ENCODE results near the gene UNC13B. TPM values are rescaled to one million over a fixed set of nuclear protein-coding genes. Genes with fewer than 3 reads are reported as not detected.

UNC13B gene
- total RNA-seq, 1 donor from 2014 or later = 30.5 TPM

DNA sequence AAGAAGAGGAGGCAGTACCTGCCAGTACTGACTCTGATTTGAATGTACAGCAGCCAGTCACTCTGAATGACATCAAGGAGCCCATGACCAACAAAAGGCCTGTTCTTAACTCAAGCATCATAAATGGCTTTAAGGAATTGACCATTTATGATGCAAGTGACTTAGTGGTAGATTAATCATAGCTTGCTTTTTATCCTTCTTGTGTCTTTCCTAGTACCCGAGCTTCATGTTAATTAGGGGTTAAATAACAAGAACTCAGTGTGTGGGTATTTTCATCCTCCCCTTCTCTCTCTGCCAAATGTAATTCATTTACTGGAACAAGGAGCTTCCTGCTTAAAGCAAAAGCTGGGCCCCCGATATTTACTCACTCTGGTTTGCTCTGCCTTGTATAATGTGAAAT lies 146.5 kb downstream of the UNC13B start:
- no peak overlapping the region for H3K4me3 ChIP-seq (ENCODE audit: insufficient read depth, low read depth, low read length)
- no peaks in the 10 kb centered on the region for H4K20me1 ChIP-seq (ENCODE audit: insufficient read depth, low read length)
- H3K9ac ChIP-seq (ENCODE audit: low read length) = no peak overlapping the region
- H3K4me1 ChIP-seq (ENCODE audit: insufficient read depth, low read length) = no peaks in the 10 kb centered on the region
- Mint-ChIP-seq H3K9me3 (ENCODE audit: unreplicated experiment) (no peaks in the 10 kb centered on the region), H3K4me3 (ENCODE audit: unreplicated experiment) (no peak overlapping the region), H3K4me1 (ENCODE audit: low read depth, unreplicated experiment) (peaks cover 14% of the 10 kb centered on the region), H3K36me3 (ENCODE audit: low read depth, unreplicated experiment) (peaks cover 19% of the 10 kb centered on the region), H3K27me3 (ENCODE audit: low read depth, unreplicated experiment) (no peaks in the 10 kb centered on the region), H3K27ac (ENCODE audit: unreplicated experiment) (no peak overlapping the region)
- TF ChIP-seq EZH2 (IDR thresholded peaks at IDR 0.05; ENCODE audit: insufficient read depth, low read length) = no peak
- TF ChIP-seq, protein P1, sequence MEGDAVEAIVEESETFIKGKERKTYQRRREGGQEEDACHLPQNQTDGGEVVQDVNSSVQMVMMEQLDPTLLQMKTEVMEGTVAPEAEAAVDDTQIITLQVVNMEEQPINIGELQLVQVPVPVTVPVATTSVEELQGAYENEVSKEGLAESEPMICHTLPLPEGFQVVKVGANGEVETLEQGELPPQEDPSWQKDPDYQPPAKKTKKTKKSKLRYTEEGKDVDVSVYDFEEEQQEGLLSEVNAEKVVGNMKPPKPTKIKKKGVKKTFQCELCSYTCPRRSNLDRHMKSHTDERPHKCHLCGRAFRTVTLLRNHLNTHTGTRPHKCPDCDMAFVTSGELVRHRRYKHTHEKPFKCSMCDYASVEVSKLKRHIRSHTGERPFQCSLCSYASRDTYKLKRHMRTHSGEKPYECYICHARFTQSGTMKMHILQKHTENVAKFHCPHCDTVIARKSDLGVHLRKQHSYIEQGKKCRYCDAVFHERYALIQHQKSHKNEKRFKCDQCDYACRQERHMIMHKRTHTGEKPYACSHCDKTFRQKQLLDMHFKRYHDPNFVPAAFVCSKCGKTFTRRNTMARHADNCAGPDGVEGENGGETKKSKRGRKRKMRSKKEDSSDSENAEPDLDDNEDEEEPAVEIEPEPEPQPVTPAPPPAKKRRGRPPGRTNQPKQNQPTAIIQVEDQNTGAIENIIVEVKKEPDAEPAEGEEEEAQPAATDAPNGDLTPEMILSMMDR (IDR thresholded peaks at IDR 0.05; ENCODE audit: insufficient read depth, low read depth, low read length) = no peak
- no peaks in the 10 kb centered on the region for H3K79me2 ChIP-seq (ENCODE audit: insufficient read depth, low read length)
- H3K4me2 ChIP-seq (ENCODE audit: low read length) = no peak overlapping the region
- DNase-seq (ENCODE audit: low read depth) = no peak
- H3K27me3 ChIP-seq (ENCODE audit: insufficient read depth, low read length) = no peaks in the 10 kb centered on the region
- H3K36me3 ChIP-seq (ENCODE audit: insufficient read depth, low read length) = no peaks in the 10 kb centered on the region
- H2AFZ ChIP-seq (ENCODE audit: low read depth, low read length) = no peak overlapping the region
- no peak overlapping the region for H3K27ac ChIP-seq (ENCODE audit: low read depth, low read length)
- H3K9me3 ChIP-seq (ENCODE audit: insufficient read depth, low read depth, low read length) = no peaks in the 10 kb centered on the region
- no peak for FAIRE-seq

DNA sequence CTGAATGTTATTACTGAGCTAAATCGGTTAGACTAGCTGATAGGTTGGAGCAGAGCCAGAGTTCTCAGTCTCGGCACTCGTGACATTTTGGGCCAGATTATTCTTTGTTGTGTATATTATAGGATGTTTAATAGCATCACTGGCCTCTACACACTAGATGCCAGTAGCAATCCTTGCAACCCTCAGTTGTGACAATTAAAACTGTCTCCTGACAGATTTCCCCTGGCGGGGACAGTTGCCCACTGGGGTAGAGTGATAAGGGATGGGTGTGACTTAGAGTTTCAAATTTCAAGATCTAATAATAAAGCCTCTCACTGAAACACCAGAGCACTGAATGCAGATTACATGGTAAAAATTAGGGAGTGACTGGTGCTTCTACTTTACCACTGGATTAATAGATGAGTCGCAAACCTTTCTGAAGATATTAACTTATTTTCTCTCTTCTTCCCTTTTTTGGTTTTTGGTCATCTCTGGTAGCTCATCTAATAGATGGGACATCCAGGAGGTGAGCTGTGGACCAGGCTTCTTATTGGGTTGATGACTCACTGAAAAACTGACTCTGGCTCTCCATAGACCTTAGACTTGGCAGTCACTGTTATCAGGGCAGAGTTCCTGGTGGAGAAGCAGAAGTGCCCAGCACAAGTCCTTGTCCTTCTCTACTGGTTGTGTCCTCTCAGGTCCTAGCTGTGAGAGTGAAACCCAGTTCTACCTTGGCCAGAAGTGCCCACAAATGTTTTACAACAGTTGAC lies 150.3 kb downstream of the UNC13B start:
- H3K4me1 Mint-ChIP-seq (ENCODE audit: low read depth, unreplicated experiment) = peaks cover 8% of the 10 kb centered on the region
- Histone ChIP-seq H3K27ac (ENCODE audit: low read depth, low read length) (no peak overlapping the region), H3K9me3 (ENCODE audit: insufficient read depth, low read depth, low read length) (no peaks in the 10 kb centered on the region), H3K27me3 (ENCODE audit: insufficient read depth, low read length) (no peaks in the 10 kb centered on the region), H3K4me1 (ENCODE audit: insufficient read depth, low read length) (no peaks in the 10 kb centered on the region), H4K20me1 (ENCODE audit: insufficient read depth, low read length) (no peaks in the 10 kb centered on the region), H3K79me2 (ENCODE audit: insufficient read depth, low read length) (no peaks in the 10 kb centered on the region), H3K36me3 (ENCODE audit: insufficient read depth, low read length) (no peaks in the 10 kb centered on the region), H3K4me2 (ENCODE audit: low read length) (no peak overlapping the region), H2AFZ (ENCODE audit: low read depth, low read length) (no peak overlapping the region), H3K4me3 (ENCODE audit: insufficient read depth, low read depth, low read length) (no peak overlapping the region), H3K9ac (ENCODE audit: low read length) (no peak overlapping the region)
- H3K4me3 Mint-ChIP-seq (ENCODE audit: unreplicated experiment) = no peak overlapping the region
- H3K27ac Mint-ChIP-seq (ENCODE audit: unreplicated experiment) = no peak overlapping the region
- TF ChIP-seq, protein P1 (IDR thresholded peaks at IDR 0.05; ENCODE audit: insufficient read depth, low read depth, low read length) = no peak
- peaks cover 18% of the 10 kb centered on the region for H3K36me3 Mint-ChIP-seq (ENCODE audit: low read depth, unreplicated experiment)
- DNase-seq (ENCODE audit: low read depth) (no peak), FAIRE-seq (no peak)
- no peaks in the 10 kb centered on the region for H3K9me3 Mint-ChIP-seq (ENCODE audit: unreplicated experiment)
- H3K27me3 Mint-ChIP-seq (ENCODE audit: low read depth, unreplicated experiment) = no peaks in the 10 kb centered on the region

DNA sequence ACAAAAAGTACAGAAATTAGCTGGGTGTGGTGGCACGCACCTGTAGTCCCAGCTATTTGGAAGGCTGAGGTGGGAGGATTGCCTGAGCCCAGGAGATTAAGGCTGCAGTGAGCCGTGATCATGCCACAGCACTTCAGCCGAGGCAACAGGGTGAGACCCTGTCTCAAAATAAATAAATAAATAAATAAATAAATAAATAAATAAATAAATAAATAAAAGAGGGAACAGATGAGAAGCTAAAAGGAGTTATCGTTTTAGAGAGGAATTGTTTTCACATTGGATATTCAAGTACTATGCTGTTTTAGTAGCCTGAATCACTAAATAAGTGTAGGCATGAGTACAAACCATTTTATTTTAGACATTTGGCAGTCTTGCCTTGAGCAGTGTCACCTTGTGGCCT lies 151.7 kb downstream of the UNC13B start:
- no peaks in the 10 kb centered on the region for H3K9me3 Mint-ChIP-seq (ENCODE audit: unreplicated experiment)
- Histone ChIP-seq H3K27me3 (ENCODE audit: insufficient read depth, low read length) (no peaks in the 10 kb centered on the region), H3K79me2 (ENCODE audit: insufficient read depth, low read length) (no peaks in the 10 kb centered on the region), H3K36me3 (ENCODE audit: insufficient read depth, low read length) (no peaks in the 10 kb centered on the region), H3K9ac (ENCODE audit: low read length) (no peak overlapping the region), H4K20me1 (ENCODE audit: insufficient read depth, low read length) (no peaks in the 10 kb centered on the region), H3K4me2 (ENCODE audit: low read length) (no peak overlapping the region), H2AFZ (ENCODE audit: low read depth, low read length) (no peak overlapping the region), H3K27ac (ENCODE audit: low read depth, low read length) (no peak overlapping the region), H3K4me3 (ENCODE audit: insufficient read depth, low read depth, low read length) (no peak overlapping the region), H3K9me3 (ENCODE audit: insufficient read depth, low read depth, low read length) (no peaks in the 10 kb centered on the region), H3K4me1 (ENCODE audit: insufficient read depth, low read length) (no peaks in the 10 kb centered on the region)
- TF ChIP-seq EZH2 (IDR thresholded peaks at IDR 0.05; ENCODE audit: insufficient read depth, low read length) = no peak
- TF ChIP-seq, protein P1 (IDR thresholded peaks at IDR 0.05; ENCODE audit: insufficient read depth, low read depth, low read length) = no peak
- H3K27ac Mint-ChIP-seq (ENCODE audit: unreplicated experiment) = no peak overlapping the region
- no peaks in the 10 kb centered on the region for H3K27me3 Mint-ChIP-seq (ENCODE audit: low read depth, unreplicated experiment)
- H3K36me3 Mint-ChIP-seq (ENCODE audit: low read depth, unreplicated experiment) = peaks cover 20% of the 10 kb centered on the region
- no peak for DNase-seq (ENCODE audit: low read depth)
- H3K4me3 Mint-ChIP-seq (ENCODE audit: unreplicated experiment) = no peak overlapping the region
- H3K4me1 Mint-ChIP-seq (ENCODE audit: low read depth, unreplicated experiment) = peaks cover 8% of the 10 kb centered on the region
- no peak for FAIRE-seq

Measured in astrocyte (in vitro differentiated cells and primary cell).